HCT116 (cell line): ENCODE results near the gene SLC4A4. TPM values are rescaled to one million over a fixed set of nuclear protein-coding genes. Genes with fewer than 3 reads are reported as not detected.

Source experiments
- ATAC-seq: fragments of 200-7000 bp; cut with Tn5 transposase; 2 replicates; pipeline ENCODE4 v1.9.1; 2020; ENCODE audit warnings: mild to moderate bottlenecking, moderate library complexity
- BruUV-seq: library from RNA; stranded (reverse); fragments of 400-500 nt; replicated peaks from 2 replicates; lab custom pipeline; 2021; lab: Mats Ljungman, UMichigan
- CTCF ChIA-PET: fragments of 300-600 bp; sonication (Branson Sonifier 250); formaldehyde crosslinking; loops from one replicate; lab custom pipeline; 2021; ENCODE audit warnings: antibody characterized with exemption; lab: Charles Lee
- POLR2A ChIA-PET: fragments of 300-600, 350-600 bp; sonication (Branson Sonifier 250); formaldehyde crosslinking; loops from one replicate; lab custom pipeline; 2021; ENCODE audit warnings: antibody characterized with exemption; lab: Charles Lee
- RAD21 ChIA-PET, 2 experiments: fragments of 300-600 bp; sonication (Branson Sonifier 250); formaldehyde crosslinking; loops; one replicate each; lab custom pipeline; 2023; ENCODE audit warnings: low total read pairs in 2 of 2; ENCODE audit not compliant: uncharacterized antibody in 2 of 2, unreplicated experiment in 2 of 2, low non-redundant PET in 1 of 2; lab: Charles Lee
- DNase-seq: peaks from one replicate; pipeline ENCODE4 v3.0.0-alpha.2; 2010; ENCODE audit warnings: low read depth, low spot score
- H2AFZ ChIP-seq: fragments of 200-600 bp; shearing (Covaris generic), sonication (generic); 2 replicates; pipeline ENCODE4 v1.6.1; 2017; ENCODE audit warnings: low read depth, mixed run types, mixed read lengths, antibody characterized with exemption, low read length; ENCODE audit not compliant: poor library complexity, severe bottlenecking
- H3K27ac ChIP-seq: 2 replicates; pipeline ENCODE4 v1.5.1; 2012; ENCODE audit warnings: low read depth, low read length
- H3K27me3 ChIP-seq: fragments of 200-600 bp; sonication (generic); 2 replicates; pipeline ENCODE4 v1.6.1; 2016; ENCODE audit warnings: mixed run types, low read length, mixed read lengths; ENCODE audit not compliant: insufficient read depth
- H3K36me3 ChIP-seq, 2 experiments: fragments of 200-500 bp in 1 of 2; fragments of 200-600 bp in 1 of 2; sonication (Bioruptor generic) in 1 of 2; sonication (generic) in 1 of 2; 2 replicates each; pipeline versions ENCODE4 v1.5.1 to v1.6.1; 2014 to 2016; ENCODE audit warnings: low read length in 2 of 2, inconsistent platforms in 1 of 2, mixed read lengths in 1 of 2, mixed run types in 1 of 2; ENCODE audit not compliant: insufficient read depth in 2 of 2, control insufficient read depth in 1 of 2
- H3K4me1 ChIP-seq, 2 experiments: fragments of 200-600 bp in 1 of 2; sonication (generic) in 1 of 2; 2 replicates each; pipeline versions ENCODE4 v1.5.1 to v1.6.1; 2012 to 2017; ENCODE audit warnings: low read length in 2 of 2, inconsistent platforms in 1 of 2, mild to moderate bottlenecking in 1 of 2, mixed read lengths in 1 of 2, mixed run types in 1 of 2, moderate library complexity in 1 of 2; ENCODE audit not compliant: insufficient read depth in 2 of 2, control insufficient read depth in 1 of 2
- H3K4me2 ChIP-seq: fragments of 200-600 bp; sonication (generic); 2 replicates; pipeline ENCODE4 v1.6.1; 2017; ENCODE audit warnings: mixed run types, low read length, mixed read lengths
- H3K4me3 ChIP-seq, 2 experiments: fragments of 200-600 bp in 1 of 2; sonication (generic) in 1 of 2; replicated peaks in 1 of 2; 2 replicates each; pipeline ENCODE4 v1.5.1; 2011 to 2016; ENCODE audit warnings: low read length in 2 of 2, control low read depth in 1 of 2, low read depth in 1 of 2, mild to moderate bottlenecking in 1 of 2, mixed read lengths in 1 of 2, mixed run types in 1 of 2
- H3K79me2 ChIP-seq: fragments of 200-600 bp; sonication (generic); 2 replicates; pipeline ENCODE4 v1.6.1; 2017; ENCODE audit warnings: mild to moderate bottlenecking, mixed run types, low read length, moderate library complexity, mixed read lengths; ENCODE audit not compliant: insufficient read depth
- H3K9ac ChIP-seq: fragments of 200-600 bp; sonication (generic); 2 replicates; pipeline ENCODE4 v1.6.1; 2016; ENCODE audit warnings: low read length, mixed read lengths
- H3K9me2 ChIP-seq: fragments of 200-600 bp; sonication (generic), shearing (Covaris generic); 2 replicates; pipeline ENCODE4 v1.6.1; 2017; ENCODE audit warnings: mixed run types, mild to moderate bottlenecking, moderate library complexity; ENCODE audit not compliant: insufficient read depth
- H3K9me3 ChIP-seq, 2 experiments: fragments of 200-500 bp in 1 of 2; fragments of 200-600 bp in 1 of 2; sonication (Bioruptor generic) in 1 of 2; sonication (generic) in 1 of 2; 2 replicates each; pipeline ENCODE4 v1.6.1; 2014 to 2017; ENCODE audit warnings: low read length in 2 of 2, mixed read lengths in 2 of 2, inconsistent platforms in 1 of 2, low read depth in 1 of 2, mild to moderate bottlenecking in 1 of 2, mixed run types in 1 of 2, moderate library complexity in 1 of 2; ENCODE audit not compliant: control insufficient read depth in 1 of 2, insufficient read depth in 1 of 2
- H4K20me1 ChIP-seq: fragments of 200-600 bp; sonication (generic), shearing (Covaris generic); 2 replicates; pipeline ENCODE4 v1.6.1; 2017; ENCODE audit warnings: mixed run types, mild to moderate bottlenecking, moderate library complexity; ENCODE audit not compliant: insufficient read depth
- CEBPB ChIP-seq: IDR thresholded peaks from 2 replicates; pipeline ENCODE4 v1.6.1; 2012; ENCODE audit warnings: low read depth
- EGR1 ChIP-seq: IDR thresholded peaks from 2 replicates; pipeline ENCODE4 v1.6.1; 2012; ENCODE audit warnings: low read depth
- ELF1 ChIP-seq: IDR thresholded peaks from 2 replicates; pipeline ENCODE4 v1.6.1; 2012; ENCODE audit warnings: low read depth, borderline replicate concordance
- EZH2 ChIP-seq: fragments of 200-600 bp; sonication (generic); IDR thresholded peaks from 2 replicates; pipeline ENCODE4 v1.6.1; 2017; ENCODE audit warnings: antibody characterized with exemption, mixed run types
- FOSL1 ChIP-seq: IDR thresholded peaks from 2 replicates; pipeline ENCODE4 v1.6.1; 2012; ENCODE audit warnings: low read depth
- JUND ChIP-seq: IDR thresholded peaks from 2 replicates; pipeline ENCODE4 v1.6.1; 2012
- POLR2A ChIP-seq: IDR thresholded peaks from 2 replicates; pipeline ENCODE4 v1.7.0; 2011; ENCODE audit warnings: borderline replicate concordance; ENCODE audit not compliant: insufficient read depth, insufficient read length; ENCODE audit errors: extremely low read depth
- RAD21 ChIP-seq: IDR thresholded peaks from 2 replicates; pipeline ENCODE4 v1.6.1; 2012; ENCODE audit warnings: low read depth, mild to moderate bottlenecking
- SIN3A ChIP-seq: IDR thresholded peaks from 2 replicates; pipeline ENCODE4 v1.6.1; 2012; ENCODE audit warnings: low read depth
- SP1 ChIP-seq: IDR thresholded peaks from 2 replicates; pipeline ENCODE4 v1.6.1; 2012; ENCODE audit warnings: low read depth
- SRF ChIP-seq: IDR thresholded peaks from 2 replicates; pipeline ENCODE4 v1.6.1; 2012; ENCODE audit warnings: low read depth
- TCF7L2 ChIP-seq: IDR thresholded peaks from 2 replicates; pipeline ENCODE4 v1.7.0; 2011; ENCODE audit warnings: borderline replicate concordance, inconsistent platforms; ENCODE audit not compliant: insufficient read depth, insufficient read length; ENCODE audit errors: extremely low read depth
- YY1 ChIP-seq: IDR thresholded peaks from 2 replicates; pipeline ENCODE4 v1.6.1; 2011; ENCODE audit warnings: low read length, low read depth, moderate library complexity, mild to moderate bottlenecking; ENCODE audit not compliant: insufficient replicate concordance; ENCODE audit errors: extremely low read depth
- intact Hi-C: fragments of 100-400 bp; cut with micrococcal nuclease; formaldehyde crosslinking; loops from 2 replicates; pipeline ENCODE4 v1.10.0; 2022
- total RNA-seq: library from RNA; stranded (reverse); gene quantifications from one replicate; pipeline ENCODE4 v1.2.1, GENCODE V29; 2021; ENCODE audit not compliant: unreplicated experiment
- TF ChIP-seq, protein P1 (sequence below), 3 experiments: fragments of 200-600 bp in 1 of 3; sonication (generic) in 1 of 3; IDR thresholded peaks in 2 of 3; conservative IDR thresholded peaks in 1 of 3; 2 replicates each; pipeline ENCODE4 v1.5.1; 2012 to 2017; ENCODE audit warnings: low read depth in 2 of 3, low read length in 2 of 3, antibody characterized with exemption in 1 of 3, borderline replicate concordance in 1 of 3, control low read depth in 1 of 3, mild to moderate bottlenecking in 1 of 3, mixed read lengths in 1 of 3, mixed run types in 1 of 3, moderate library complexity in 1 of 3; ENCODE audit not compliant: insufficient read depth in 1 of 3
- TF ChIP-seq, protein P2 (sequence below): IDR thresholded peaks from 2 replicates; pipeline ENCODE4 v1.6.1; 2012
- TF ChIP-seq, protein P3 (sequence below): IDR thresholded peaks from 2 replicates; pipeline ENCODE4 v1.6.1; 2012
- TF ChIP-seq, protein P4 (sequence below): IDR thresholded peaks from 2 replicates; pipeline ENCODE4 v1.6.1; 2011; ENCODE audit warnings: mild to moderate bottlenecking, low read length, moderate library complexity; ENCODE audit not compliant: insufficient replicate concordance; ENCODE audit errors: extremely low read depth

Gene SLC4A4
- total RNA-seq, 1 experiment from 2014 or later: 0.30 TPM

DNA sequence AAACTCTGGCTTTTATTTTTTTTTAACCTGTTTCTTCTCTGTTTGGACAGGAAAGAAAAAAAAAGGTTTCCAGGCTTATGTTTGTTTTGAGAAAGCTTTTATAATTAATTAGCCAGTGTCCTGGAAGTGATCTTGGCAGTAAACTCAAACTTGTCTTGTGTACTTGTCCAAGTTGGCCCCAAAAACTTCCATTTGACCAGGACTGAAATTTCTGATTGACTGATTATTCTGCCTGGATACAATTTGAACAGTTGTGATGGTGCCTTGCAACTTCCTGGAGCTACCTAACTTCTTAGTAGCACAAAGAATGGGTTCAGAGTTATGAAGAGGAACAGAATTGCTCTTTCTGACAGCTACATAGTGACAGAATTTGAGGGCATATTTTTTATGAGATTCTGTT, 62.0 kb downstream of the SLC4A4 start:
- TF ChIP-seq EZH2: no peak
- no peak for TF ChIP-seq POLR2A
- TF ChIP-seq CEBPB: no peak
- H3K79me2 ChIP-seq: no peaks in the 10 kb centered on the region
- H3K9me3 ChIP-seq: no peaks in the 10 kb centered on the region
- H3K9me2 ChIP-seq: no peaks in the 10 kb centered on the region
- H2AFZ ChIP-seq: no peak overlapping the region
- ChIA-PET CTCF (no interaction called here), RAD21 (no interaction called here), POLR2A (no interaction called here)
- BruUV-seq: no TSS peak
- no peaks in the 10 kb centered on the region for H3K4me1 ChIP-seq
- H3K4me3 ChIP-seq: no peak overlapping the region
- no peaks in the 10 kb centered on the region for H3K36me3 ChIP-seq
- H3K27ac ChIP-seq: no peak overlapping the region
- H3K4me2 ChIP-seq: no peak overlapping the region
- no peak for DNase-seq
- no peaks in the 10 kb centered on the region for H4K20me1 ChIP-seq
- ATAC-seq: no peak
- no peak overlapping the region for H3K9ac ChIP-seq
- intact Hi-C loops: no loop called here
- H3K27me3 ChIP-seq: peaks cover 7% of the 10 kb centered on the region; the same call in 1 of the 2 replicates

DNA sequence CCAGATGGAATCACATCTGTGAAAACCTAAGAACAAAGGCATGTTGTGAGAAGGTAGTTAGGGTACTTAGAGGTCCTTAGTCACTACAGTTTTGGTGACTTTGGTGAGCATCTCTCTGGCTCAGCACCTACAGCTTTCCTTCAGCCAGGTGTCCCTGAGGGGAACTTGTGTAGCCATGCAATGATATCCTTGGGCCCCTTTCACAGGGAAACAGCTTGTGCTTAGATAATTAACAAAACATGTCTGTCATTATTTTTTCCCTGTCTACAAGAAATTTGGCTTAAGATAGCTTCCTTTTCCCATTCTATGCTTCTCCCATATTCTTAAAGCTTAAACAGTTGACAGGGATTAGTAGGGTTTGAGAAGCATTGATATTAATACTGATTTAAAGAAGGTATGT, 63.8 kb downstream of the SLC4A4 start:
- ATAC-seq (no peak), DNase-seq (no peak)
- RAD21 ChIA-PET: no interaction called here
- Histone ChIP-seq H3K9me3 (no peaks in the 10 kb centered on the region), H3K9ac (no peak overlapping the region), H3K27ac (no peak overlapping the region), H3K36me3 (no peaks in the 10 kb centered on the region), H3K9me2 (no peaks in the 10 kb centered on the region), H3K79me2 (no peaks in the 10 kb centered on the region), H2AFZ (no peak overlapping the region), H4K20me1 (no peaks in the 10 kb centered on the region), H3K4me2 (no peak overlapping the region), H3K4me3 (no peak overlapping the region), H3K4me1 (no peaks in the 10 kb centered on the region), H3K27me3 (no peaks in the 10 kb centered on the region)
- CTCF ChIA-PET: no interaction called here
- no TSS peak for BruUV-seq
- intact Hi-C loops: no loop called here
- POLR2A ChIA-PET: no interaction called here
- no peak for TF ChIP-seq JUND
- TF ChIP-seq YY1: no peak
- TF ChIP-seq, protein P1, sequence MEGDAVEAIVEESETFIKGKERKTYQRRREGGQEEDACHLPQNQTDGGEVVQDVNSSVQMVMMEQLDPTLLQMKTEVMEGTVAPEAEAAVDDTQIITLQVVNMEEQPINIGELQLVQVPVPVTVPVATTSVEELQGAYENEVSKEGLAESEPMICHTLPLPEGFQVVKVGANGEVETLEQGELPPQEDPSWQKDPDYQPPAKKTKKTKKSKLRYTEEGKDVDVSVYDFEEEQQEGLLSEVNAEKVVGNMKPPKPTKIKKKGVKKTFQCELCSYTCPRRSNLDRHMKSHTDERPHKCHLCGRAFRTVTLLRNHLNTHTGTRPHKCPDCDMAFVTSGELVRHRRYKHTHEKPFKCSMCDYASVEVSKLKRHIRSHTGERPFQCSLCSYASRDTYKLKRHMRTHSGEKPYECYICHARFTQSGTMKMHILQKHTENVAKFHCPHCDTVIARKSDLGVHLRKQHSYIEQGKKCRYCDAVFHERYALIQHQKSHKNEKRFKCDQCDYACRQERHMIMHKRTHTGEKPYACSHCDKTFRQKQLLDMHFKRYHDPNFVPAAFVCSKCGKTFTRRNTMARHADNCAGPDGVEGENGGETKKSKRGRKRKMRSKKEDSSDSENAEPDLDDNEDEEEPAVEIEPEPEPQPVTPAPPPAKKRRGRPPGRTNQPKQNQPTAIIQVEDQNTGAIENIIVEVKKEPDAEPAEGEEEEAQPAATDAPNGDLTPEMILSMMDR (IDR thresholded peaks at IDR 0.05 in 2 of 3, conservative IDR thresholded peaks at IDR 0.05 in 1 of 3; ENCODE audit: borderline replicate concordance in 1 of 3, insufficient read depth in 1 of 3, low read depth in 2 of 3, low read length in 2 of 3): no peak
- no peak for TF ChIP-seq POLR2A
- TF ChIP-seq EGR1: no peak
- no peak for TF ChIP-seq SRF
- no peak for TF ChIP-seq RAD21
- TF ChIP-seq FOSL1: no peak
- no peak for TF ChIP-seq SP1
- TF ChIP-seq, protein P2, sequence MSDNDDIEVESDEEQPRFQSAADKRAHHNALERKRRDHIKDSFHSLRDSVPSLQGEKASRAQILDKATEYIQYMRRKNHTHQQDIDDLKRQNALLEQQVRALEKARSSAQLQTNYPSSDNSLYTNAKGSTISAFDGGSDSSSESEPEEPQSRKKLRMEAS: no peak
- TF ChIP-seq, protein P3, sequence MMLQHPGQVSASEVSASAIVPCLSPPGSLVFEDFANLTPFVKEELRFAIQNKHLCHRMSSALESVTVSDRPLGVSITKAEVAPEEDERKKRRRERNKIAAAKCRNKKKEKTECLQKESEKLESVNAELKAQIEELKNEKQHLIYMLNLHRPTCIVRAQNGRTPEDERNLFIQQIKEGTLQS: no peak
- no peak for TF ChIP-seq ELF1
- TF ChIP-seq, protein P4, sequence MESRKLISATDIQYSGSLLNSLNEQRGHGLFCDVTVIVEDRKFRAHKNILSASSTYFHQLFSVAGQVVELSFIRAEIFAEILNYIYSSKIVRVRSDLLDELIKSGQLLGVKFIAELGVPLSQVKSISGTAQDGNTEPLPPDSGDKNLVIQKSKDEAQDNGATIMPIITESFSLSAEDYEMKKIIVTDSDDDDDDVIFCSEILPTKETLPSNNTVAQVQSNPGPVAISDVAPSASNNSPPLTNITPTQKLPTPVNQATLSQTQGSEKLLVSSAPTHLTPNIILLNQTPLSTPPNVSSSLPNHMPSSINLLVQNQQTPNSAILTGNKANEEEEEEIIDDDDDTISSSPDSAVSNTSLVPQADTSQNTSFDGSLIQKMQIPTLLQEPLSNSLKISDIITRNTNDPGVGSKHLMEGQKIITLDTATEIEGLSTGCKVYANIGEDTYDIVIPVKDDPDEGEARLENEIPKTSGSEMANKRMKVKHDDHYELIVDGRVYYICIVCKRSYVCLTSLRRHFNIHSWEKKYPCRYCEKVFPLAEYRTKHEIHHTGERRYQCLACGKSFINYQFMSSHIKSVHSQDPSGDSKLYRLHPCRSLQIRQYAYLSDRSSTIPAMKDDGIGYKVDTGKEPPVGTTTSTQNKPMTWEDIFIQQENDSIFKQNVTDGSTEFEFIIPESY: no peak
- no peak for TF ChIP-seq SIN3A
- no peak for TF ChIP-seq TCF7L2
